NCI-H2227 (cell line): Measurements from ENCODE around the gene SMIM31.

Experiments
- DNase-seq: peaks from one replicate; lab custom pipeline; 2025; ENCODE audit not compliant: unreplicated experiment; lab: John Stamatoyannopoulos, UW

The SMIM31 gene

GRCh38 chr4:164783976-164784375 lies 30.0 kb downstream of the SMIM31 start:
- DNase-seq = no peak

DNA sequence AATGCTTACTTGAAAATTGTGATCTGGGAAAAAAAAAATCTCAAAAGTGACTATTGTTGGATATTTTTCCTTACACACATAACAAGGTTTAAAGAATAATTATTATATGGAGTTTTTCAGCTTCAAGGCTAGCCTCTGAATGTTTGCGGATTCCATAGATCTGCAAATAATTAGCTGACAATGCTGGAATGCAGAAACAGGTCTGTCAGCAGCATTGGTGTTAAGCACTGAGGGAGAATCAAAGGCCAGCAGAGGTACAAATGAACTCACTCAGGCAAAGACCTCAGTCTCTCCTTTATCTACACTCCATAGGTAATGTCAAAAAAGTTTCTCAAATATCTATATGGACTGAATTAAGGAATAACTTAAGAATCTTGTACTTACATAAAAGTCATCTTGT lies 35.1 kb downstream of the SMIM31 start:
- no peak for DNase-seq

DNA sequence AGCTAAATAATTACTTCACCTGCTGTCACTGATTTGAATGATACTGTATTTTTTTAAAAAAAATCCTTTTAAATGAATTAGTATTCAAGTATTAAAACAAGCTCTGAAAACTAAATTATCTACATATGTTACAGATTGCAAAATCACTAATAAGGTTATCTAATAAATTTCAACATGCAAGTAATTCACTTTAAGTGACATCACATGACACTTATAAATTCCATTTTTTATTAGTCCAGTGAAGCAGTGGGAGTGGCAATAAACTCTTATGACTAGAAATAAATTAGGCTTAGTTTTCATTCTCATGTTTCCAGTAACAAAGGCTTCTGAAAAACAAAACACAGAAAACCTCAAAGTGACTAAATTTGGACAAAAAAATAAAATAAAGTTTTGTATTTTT lies 36.3 kb downstream of the SMIM31 start:
- no peak for DNase-seq

DNA sequence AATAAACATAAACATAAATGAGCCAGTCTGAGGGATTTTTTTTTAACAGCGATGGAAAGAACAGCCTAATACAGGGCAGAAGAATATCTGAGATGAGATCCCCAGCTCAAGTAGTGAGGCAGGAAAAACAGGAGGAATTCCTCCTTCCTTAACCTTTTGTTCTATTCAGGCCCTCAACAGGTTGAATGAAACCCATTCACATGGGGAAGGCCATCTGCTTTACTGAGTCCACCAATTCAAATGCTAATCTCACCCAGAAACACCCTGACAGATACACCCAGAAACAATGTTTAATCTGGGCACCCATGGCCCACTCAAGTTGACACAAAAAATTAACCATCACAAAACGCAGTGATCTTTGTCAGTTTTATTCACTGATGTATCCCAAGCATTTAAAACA lies 45.5 kb downstream of the SMIM31 start:
- no peak for DNase-seq

DNA sequence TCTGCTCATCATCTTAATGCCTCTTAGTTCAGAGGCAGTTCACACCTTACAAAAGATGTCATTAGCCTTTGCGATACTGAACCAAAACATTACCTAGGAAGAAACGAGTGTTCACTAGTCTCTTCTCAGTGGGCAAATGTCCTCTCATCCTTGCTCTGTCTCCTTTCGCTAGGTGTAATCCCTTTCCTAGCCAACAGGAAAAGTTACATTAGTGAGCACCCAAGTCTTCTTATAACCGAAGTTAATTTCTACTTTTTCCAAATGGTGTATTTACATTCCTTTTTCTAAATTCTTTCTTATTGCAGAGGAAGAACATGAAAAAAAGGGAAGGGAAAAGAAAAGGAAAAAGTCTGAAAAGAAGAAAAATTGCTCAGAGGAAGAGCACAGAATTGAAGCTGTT lies 46.9 kb downstream of the SMIM31 start:
- DNase-seq = no peak

GRCh38 chr4:164802301-164802901 lies 48.5 kb downstream of the SMIM31 start:
- DNase-seq = no peak

DNA sequence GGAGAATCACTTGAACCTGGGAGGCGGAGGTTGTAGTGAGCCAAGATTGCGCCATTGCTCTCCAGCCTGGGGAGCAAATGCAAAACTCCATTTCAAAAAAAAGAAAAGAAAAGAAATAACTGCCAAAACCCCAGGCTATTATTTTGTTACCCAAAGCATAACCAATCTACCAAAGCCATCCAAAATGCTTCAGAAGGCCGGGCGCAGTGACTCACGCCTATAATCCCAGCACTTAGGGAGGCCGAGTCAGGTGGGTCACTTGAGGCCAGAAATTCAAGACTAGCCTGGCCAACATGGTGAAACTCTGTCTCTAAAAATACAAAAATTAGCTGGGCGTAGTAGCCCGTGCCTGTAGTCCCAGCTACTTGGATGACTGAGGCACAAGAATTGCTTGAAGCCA lies 49.8 kb downstream of the SMIM31 start:
- DNase-seq = no peak

GRCh38 chr4:164807611-164808010 lies 53.7 kb downstream of the SMIM31 start:
- DNase-seq = no peak

- no peak for DNase-seq
Measured at GRCh38 chr4:164813554-164813953, 59.6 kb downstream of the SMIM31 start.

GRCh38 chr4:164815711-164816110 lies 61.8 kb downstream of the SMIM31 start:
- no peak for DNase-seq

GRCh38 chr4:164819366-164819765 lies 65.4 kb downstream of the SMIM31 start:
- no peak for DNase-seq

- DNase-seq = no peak
Measured at GRCh38 chr4:164821711-164822110, 67.8 kb downstream of the SMIM31 start.

DNA sequence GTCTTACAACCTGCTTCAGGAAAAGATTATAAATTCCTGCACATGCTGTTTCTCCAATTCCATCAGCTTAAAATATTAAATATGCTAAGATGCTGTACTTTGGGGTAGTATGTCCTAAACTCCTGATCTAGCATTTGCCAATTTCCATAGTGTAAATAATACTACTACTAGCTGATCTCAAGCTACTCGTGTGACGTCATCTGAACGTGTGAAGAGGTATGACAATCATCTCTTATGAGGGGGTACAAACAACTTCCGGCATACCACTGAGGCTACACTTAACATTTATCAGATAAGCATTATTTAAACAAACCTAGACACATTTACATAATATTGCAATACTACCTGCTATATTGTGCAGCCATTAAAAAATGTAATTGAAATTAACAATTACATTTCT lies 70.7 kb downstream of the SMIM31 start:
- DNase-seq = no peak

- no peak for DNase-seq
Measured at GRCh38 chr4:164828955-164829354, 75.0 kb downstream of the SMIM31 start.

DNA sequence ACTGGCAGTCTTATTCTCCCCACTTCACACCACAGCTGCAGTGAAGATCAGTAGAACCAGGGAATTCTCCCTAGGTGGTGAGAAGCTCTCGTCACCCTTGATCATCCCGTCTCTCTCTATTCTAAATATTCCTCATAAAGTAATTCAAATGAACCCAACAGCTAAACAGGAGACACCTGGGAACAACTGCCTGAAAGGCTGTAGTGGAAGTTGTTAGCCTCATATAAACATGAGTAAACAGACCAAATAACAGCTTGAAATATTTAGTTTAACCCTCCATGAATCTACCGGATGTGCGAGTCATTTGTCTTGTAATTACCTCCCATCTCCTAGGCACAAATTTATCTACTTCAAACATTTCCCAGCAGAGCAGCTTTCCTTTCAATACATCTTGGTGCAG lies 92.6 kb downstream of the SMIM31 start:
- no peak for DNase-seq

DNA sequence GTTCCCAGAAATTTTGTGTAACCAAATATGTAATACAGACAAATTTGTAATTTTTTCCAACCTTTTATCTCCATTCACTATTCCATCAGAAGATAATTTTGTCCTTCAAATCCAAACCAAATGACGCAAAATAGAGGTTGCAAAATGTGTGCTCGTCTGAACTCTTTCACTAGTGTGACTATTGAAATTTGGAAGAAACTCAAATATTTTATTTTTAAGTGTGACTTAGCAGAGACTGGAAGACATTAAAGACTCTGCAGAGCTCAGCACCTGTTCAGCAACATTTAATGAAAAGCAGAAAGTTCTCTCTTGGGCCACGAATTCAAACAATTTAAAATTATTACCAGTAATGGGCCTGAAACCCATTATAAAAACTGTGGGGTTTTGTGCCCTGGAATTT lies 93.1 kb downstream of the SMIM31 start:
- no peak for DNase-seq

- DNase-seq = no peak
Measured at GRCh38 chr4:164847967-164848649, 94.2 kb downstream of the SMIM31 start.
